Measurements from ENCODE around the gene GPRC5C. TPM values are rescaled to one million over a fixed set of nuclear protein-coding genes. Genes with fewer than 3 reads are reported as not detected.

The GPRC5C gene
- total and polyA plus RNA-seq, 2 of the 8 experiments (the other 6 are each of a cell fraction or from before 2014, with no cell fraction given) = 18.3 to 55.8 TPM

DNA sequence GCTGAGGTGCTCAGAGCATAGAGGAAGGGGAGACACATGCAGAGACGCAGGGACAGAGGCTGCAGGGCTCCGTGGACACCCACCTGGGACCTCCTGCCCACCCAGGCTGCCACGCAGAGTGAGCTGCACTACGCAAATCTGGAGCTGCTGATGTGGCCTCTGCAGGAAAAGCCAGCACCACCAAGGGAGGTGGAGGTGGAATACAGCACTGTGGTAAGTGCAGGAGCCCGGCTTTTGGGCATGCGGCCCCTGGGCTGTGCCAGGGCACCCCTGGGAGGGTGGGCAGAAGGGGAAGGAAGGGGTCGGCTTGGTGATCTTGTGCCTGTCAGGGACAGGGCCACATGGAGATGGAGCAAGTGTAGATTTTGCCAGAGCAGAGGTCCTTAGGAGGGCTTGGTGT is 49.7 kb downstream of the GPRC5C start:
- Histone ChIP-seq H2BK15ac (ENCODE audit: low read length) (no peak overlapping the region), H3K36me3 (ENCODE audit: control insufficient read depth in 2 of 4, insufficient read depth in 4 of 4, low read length in 3 of 4) (no peaks in the 10 kb centered on the region), H4K5ac (ENCODE audit: insufficient read length, low read depth, low read length) (no peak overlapping the region), H3K27ac (ENCODE audit: low read depth, low read length) (no peak overlapping the region), H3K4ac (replicated peaks; ENCODE audit: insufficient read length, low read depth, low read length) (no peak overlapping the region), H3K4me3 (ENCODE audit: extremely low read depth in 1 of 4, insufficient read depth in 2 of 4, low read depth in 3 of 4, low read length in 4 of 4) (no peak overlapping the region), H4K91ac (replicated peaks; ENCODE audit: insufficient read length, low read length) (no peak overlapping the region), H2BK5ac (ENCODE audit: low read depth, low read length) (no peak overlapping the region), H2BK120ac (replicated peaks; ENCODE audit: low read depth, low read length) (no peak overlapping the region), H4K8ac (ENCODE audit: extremely low read depth, insufficient read depth, low read length) (peak overlapping the region; percentile 65; the same call in 1 of the 2 replicates), H2BK12ac (ENCODE audit: low read depth, low read length) (no peak overlapping the region), H3K27me3 (replicated peaks in 1 of 4; ENCODE audit: control insufficient read depth in 3 of 4, extremely low read depth in 1 of 4, insufficient read depth in 3 of 4, low read length in 3 of 4) (no peaks in the 10 kb centered on the region), H3K4me2 (ENCODE audit: insufficient read depth in 1 of 2, low read depth in 2 of 2, low read length in 2 of 2) (no peak overlapping the region), H3K56ac (replicated peaks; ENCODE audit: insufficient read length, low read depth, low read length) (no peak overlapping the region), H4K20me1 (replicated peaks in 1 of 2; ENCODE audit: control insufficient read depth in 1 of 2, insufficient read depth in 2 of 2, low read length in 2 of 2) (no peaks in the 10 kb centered on the region), H3K18ac (ENCODE audit: extremely low read depth, low read length) (no peak overlapping the region), H3K79me2 (ENCODE audit: control insufficient read depth in 1 of 2, insufficient read depth in 2 of 2, low read length in 2 of 2) (no peaks in the 10 kb centered on the region), H3K9me3 (ENCODE audit: insufficient read depth in 2 of 2, low read depth in 1 of 2, low read length in 1 of 2) (no peaks in the 10 kb centered on the region), H3K9ac (replicated peaks in 1 of 4; ENCODE audit: extremely low read depth in 1 of 4, low read depth in 3 of 4, low read length in 3 of 4) (no peak overlapping the region), H3K4me1 (replicated peaks in 1 of 4; ENCODE audit: control insufficient read depth in 3 of 4, insufficient read depth in 4 of 4, low read length in 3 of 4) (no peaks in the 10 kb centered on the region), H3K79me1 (ENCODE audit: low read depth, low read length) (no peaks in the 10 kb centered on the region), H3K14ac (ENCODE audit: insufficient read length) (no peak overlapping the region), H2AFZ (ENCODE audit: low read length) (no peak overlapping the region), H2AK5ac (ENCODE audit: low read depth, low read length) (no peak overlapping the region), H2BK20ac (ENCODE audit: low read length) (no peak overlapping the region), H3K23me2 (ENCODE audit: low read depth, low read length) (no peaks in the 10 kb centered on the region), H3K23ac (ENCODE audit: insufficient read length) (no peak overlapping the region)
- TF ChIP-seq CEBPB (IDR thresholded peaks at IDR 0.05; ENCODE audit: low read depth, low read length) (no peak), SP1 (IDR thresholded peaks at IDR 0.05; ENCODE audit: low read depth, low read length) (no peak), POU5F1 (IDR thresholded peaks at IDR 0.05; ENCODE audit: low read depth, low read length) (no peak), PHF8 (conservative IDR thresholded peaks at IDR 0.05; ENCODE audit: low read depth, low read length) (no peak), EZH2 (IDR thresholded peaks at IDR 0.05; ENCODE audit: low read depth, low read length, severe bottlenecking) (no peak), ATF3 (IDR thresholded peaks at IDR 0.05; ENCODE audit: insufficient read depth, low read depth, low read length) (no peak), MAFK (IDR thresholded peaks at IDR 0.05; ENCODE audit: low read depth, low read length) (no peak)
- DNase-seq (ENCODE audit: low read depth in 1 of 2, low spot score in 2 of 2) (no peak), FAIRE-seq (no peak)
- WGBS, 2 experiments (ENCODE audit: extremely low coverage in 1 of 2, insufficient coverage in 1 of 2, insufficient read length in 1 of 2, insufficient replicate concordance in 2 of 2, low coverage in 1 of 2, low lambda C conversion rate in 2 of 2, missing lambda C conversion rate in 1 of 2) = 84% methylated on average over 6 of the region's 7 CpGs; no CpG with 5 or more reads in 1 of the 2 experiments
- ChIA-PET POLR2A (ENCODE audit: partially characterized antibody) (no interaction called here), CTCF (ENCODE audit: partially characterized antibody) (interaction anchor here (0.8 to 6.0 kb wide), 5 partner anchors 9 to 186 kb away, joined by 3 to 29 read pairs (median 10); partner anchors contain the start of gene GPR142)
